HepG2 (cell line): Measurements from ENCODE around the gene HOTAIR. TPM values are rescaled to one million over a fixed set of nuclear protein-coding genes. Genes with fewer than 3 reads are reported as not detected.

ENCODE experiments used
- ATAC-seq: fragments of 200-7000 bp; cut with Tn5 transposase; 3 replicates; pipeline ENCODE4 v1.9.1; 2020; ENCODE audit warnings: mild to moderate bottlenecking, moderate library complexity
- BruUV-seq: library from RNA; stranded (reverse); fragments of 400-500 nt; replicated peaks from 2 replicates; lab custom pipeline; 2021; lab: Mats Ljungman, UMichigan
- CTCF ChIA-PET: fragments of 300-600 bp; formaldehyde crosslinking; extraction: SDS; loops from one replicate; lab custom pipeline; 2021; ENCODE audit warnings: low total read pairs, inconsistent platforms, low intra/inter-chr PET ratio; lab: Yijun Ruan, JAX
- POLR2A ChIA-PET: fragments of 350-600 bp; sonication (Branson Sonifier 250); formaldehyde crosslinking; loops from one replicate; lab custom pipeline; 2020; ENCODE audit warnings: antibody characterized with exemption, inconsistent platforms; lab: Yijun Ruan, JAX
- DNase-seq: peaks from one replicate; pipeline ENCODE4 v3.0.0-alpha.2; 2015; ENCODE audit warnings: low spot score
- FAIRE-seq: peaks from 3 replicates; lab custom pipeline; 2011; peaks lifted over from hg19 to GRCh38; lab: Jason Lieb, UNC
- H2AFZ ChIP-seq: one replicate; pipeline ENCODE4 v1.6.1; 2011; ENCODE audit warnings: low read length, inconsistent platforms
- H3K27ac ChIP-seq: fragments of 300-600 bp; 3 replicates; pipeline ENCODE4 v1.8.0; 2011; ENCODE audit warnings: mixed run types, mild to moderate bottlenecking, mixed read lengths, low read length, inconsistent platforms; ENCODE audit not compliant: insufficient read depth; ENCODE audit errors: extremely low read length
- H3K27me3 ChIP-seq, 2 experiments: fragments of 200-600 bp in 1 of 2; 2 replicates in 1 of 2; 3 replicates in 1 of 2; pipeline versions ENCODE4 v1.6.0 to v1.8.0; 2011; ENCODE audit warnings: low read length in 2 of 2, mild to moderate bottlenecking in 2 of 2, moderate library complexity in 2 of 2, inconsistent platforms in 1 of 2; ENCODE audit not compliant: insufficient read depth in 2 of 2, control insufficient read depth in 1 of 2
- H3K36me3 ChIP-seq, 2 experiments: fragments of 200-600 bp in 1 of 2; replicated peaks in 1 of 2; 2 replicates in 1 of 2; 3 replicates in 1 of 2; pipeline versions ENCODE4 v1.5.1 to v1.8.0; 2011; ENCODE audit warnings: low read length in 2 of 2, inconsistent platforms in 1 of 2; ENCODE audit not compliant: insufficient read depth in 2 of 2, control insufficient read depth in 1 of 2
- H3K4me1 ChIP-seq: 2 replicates; pipeline ENCODE4 v1.5.1; 2012; ENCODE audit warnings: low read length, inconsistent platforms; ENCODE audit not compliant: insufficient read depth
- H3K4me2 ChIP-seq: 2 replicates; pipeline ENCODE4 v1.6.0; 2011; ENCODE audit warnings: low read depth, low read length, inconsistent platforms
- H3K4me3 ChIP-seq, 3 experiments: fragments of 200-600 bp in 1 of 3; sonication (generic), shearing (Covaris generic) in 1 of 3; replicated peaks in 1 of 3; 2 replicates each; pipeline ENCODE4 v1.5.1; 2011 to 2016; ENCODE audit warnings: low read length in 3 of 3, inconsistent platforms in 2 of 3, low read depth in 2 of 3, mild to moderate bottlenecking in 2 of 3, control low read depth in 1 of 3, mixed read lengths in 1 of 3; ENCODE audit not compliant: insufficient read depth in 1 of 3
- H3K79me2 ChIP-seq: one replicate; pipeline ENCODE4 v1.6.1; 2011; ENCODE audit warnings: low read length, inconsistent platforms; ENCODE audit not compliant: insufficient read depth
- H3K9ac ChIP-seq: 2 replicates; pipeline ENCODE4 v1.6.0; 2011; ENCODE audit warnings: mild to moderate bottlenecking, low read depth, low read length, inconsistent platforms; ENCODE audit not compliant: insufficient read depth
- H3K9me3 ChIP-seq: 2 replicates; pipeline ENCODE4 v1.5.1; 2012; ENCODE audit warnings: mild to moderate bottlenecking, low read length
- H4K20me1 ChIP-seq: 2 replicates; pipeline ENCODE4 v1.6.0; 2011; ENCODE audit warnings: inconsistent platforms, mild to moderate bottlenecking, low read length, moderate library complexity; ENCODE audit not compliant: insufficient read depth
- AKNA ChIP-seq: sonication (generic); formaldehyde crosslinking; IDR thresholded peaks from 2 replicates; pipeline ENCODE4 v1.4.0; 2020; ENCODE audit warnings: missing genetic modification reagents, borderline replicate concordance
- ARID2 ChIP-seq: sonication (generic); formaldehyde crosslinking; IDR thresholded peaks from 2 replicates; pipeline ENCODE4 v1.8.1; 2022; ENCODE audit warnings: mild to moderate bottlenecking, missing genetic modification reagents, borderline replicate concordance
- CBX1 ChIP-seq: IDR thresholded peaks from one replicate; pipeline ENCODE4 v1.6.1; 2016; ENCODE audit warnings: antibody characterized with exemption, low read depth
- HBP1 ChIP-seq: IDR thresholded peaks from 2 replicates; pipeline ENCODE4 v1.6.1; 2016; ENCODE audit warnings: low read depth, control low read depth
- HES4 ChIP-seq: sonication (generic); formaldehyde crosslinking; IDR thresholded peaks from 2 replicates; pipeline ENCODE4 v1.9.0; 2021; ENCODE audit warnings: mild to moderate bottlenecking, missing genetic modification reagents, borderline replicate concordance
- HHEX ChIP-seq: IDR thresholded peaks from 2 replicates; pipeline ENCODE4 v1.6.1; 2016; ENCODE audit warnings: control low read depth
- NKX3-1 ChIP-seq: sonication (generic); formaldehyde crosslinking; IDR thresholded peaks from 2 replicates; pipeline ENCODE4 v1.5.0; 2020; ENCODE audit warnings: missing genetic modification reagents
- SSRP1 ChIP-seq: IDR thresholded peaks from 2 replicates; pipeline ENCODE4 v1.6.1; 2016; ENCODE audit warnings: control low read depth
- STAG1 ChIP-seq: sonication (generic); formaldehyde crosslinking; IDR thresholded peaks from 2 replicates; pipeline ENCODE4 v1.4.0; 2020; ENCODE audit warnings: missing genetic modification reagents
- ZBTB7B ChIP-seq: sonication (generic); formaldehyde crosslinking; IDR thresholded peaks from 2 replicates; pipeline ENCODE4 v1.4.0; 2020; ENCODE audit warnings: missing genetic modification reagents
- ZNF296 ChIP-seq: sonication (generic); formaldehyde crosslinking; conservative IDR thresholded peaks from 2 replicates; pipeline ENCODE4 v1.5.0; 2020; ENCODE audit warnings: mild to moderate bottlenecking, missing genetic modification reagents
- ZNF619 ChIP-seq: sonication (generic); formaldehyde crosslinking; IDR thresholded peaks from 2 replicates; pipeline ENCODE4 v1.4.0; 2020; ENCODE audit warnings: mild to moderate bottlenecking, missing genetic modification reagents
- ZNF790 ChIP-seq: sonication (generic); formaldehyde crosslinking; IDR thresholded peaks from 2 replicates; pipeline ENCODE4 v1.8.0; 2022; ENCODE audit warnings: missing genetic modification reagents, mild to moderate bottlenecking, borderline replicate concordance
- WGBS: methylation state at CpG from one replicate; pipeline ENCODE4 v1.1.6; 2017; ENCODE audit warnings: low lambda C conversion rate; 5-methylcytosine and 5-hydroxymethylcytosine counted together
- in situ Hi-C: cut with HindIII; loops from 2 replicates; pipeline ENCODE4 v1.10.0; 2017; ENCODE audit warnings: low pct_unique_long_range_greater_than_20kb; ENCODE audit not compliant: extremely low pct_ligation_motif_present
- intact Hi-C: fragments of 100-400 bp; cut with micrococcal nuclease; formaldehyde crosslinking; loops from one replicate; pipeline ENCODE4 v1.10.0; 2022; ENCODE audit not compliant: unreplicated experiment
- polyA plus RNA-seq, 8 experiments: library from polyadenylated mRNA; depleted of rRNA in 3 of 8; stranded (reverse) in 7 of 8; unstranded in 1 of 8; fragments of >200 nt; fragmentation: Illumina TruSeq in 4 of 8; extraction: Trizol in 4 of 8; gene quantifications; 2 replicates each; pipeline versions ENCODE4 v1.2.1 to v1.2.3, GENCODE V29; 2011 to 2016; ENCODE audit warnings: low read depth in 4 of 8, missing spikeins in 1 of 8, mixed read lengths in 1 of 8; ENCODE audit not compliant: insufficient read depth in 1 of 8
- total RNA-seq, 5 experiments: library from RNA; depleted of rRNA; stranded (reverse); fragments of >200 nt; fragmentation: Illumina TruSeq; extraction: Trizol; gene quantifications; 2 replicates each; pipeline ENCODE4 v1.2.3, GENCODE V29; 2016; ENCODE audit warnings: low read depth in 1 of 5

The HOTAIR gene
- total and polyA plus RNA-seq, 2 of the 13 experiments (the other 11 are each of a cell fraction or from before 2014, with no cell fraction given) = not detected

- intact Hi-C loops (no loop called here), in situ Hi-C loops (loop anchor here (10.0 kb wide), 1 partner anchor 346 kb away; the partner anchor contains the start of gene GPR84)
- BruUV-seq = no TSS peak
- Histone ChIP-seq H2AFZ (no peak overlapping the region), H3K27ac (no peak overlapping the region), H3K4me2 (peak overlapping the region; percentile 81; the same call in 1 of the 2 replicates), H3K36me3 (no peaks in the 10 kb centered on the region), H3K4me3 (peak overlapping the region in 1 of 3 experiments; percentile 69; a peak in 1 of 6 replicates), H3K9me3 (no peaks in the 10 kb centered on the region), H4K20me1 (no peaks in the 10 kb centered on the region), H3K79me2 (no peaks in the 10 kb centered on the region), H3K27me3 (peaks cover 4 to 58% of the 10 kb centered on the region in 2 experiments), H3K9ac (no peak overlapping the region), H3K4me1 (peaks cover 5% of the 10 kb centered on the region; the same call in 1 of the 2 replicates)
- WGBS = 88% methylated on average over 22 of the region's 29 CpGs
- ChIA-PET CTCF (no interaction called here), POLR2A (no interaction called here)
- ATAC-seq = no peak
- no peak for DNase-seq
- no peak for TF ChIP-seq STAG1 (CRISPR knock-in tag)
- TF ChIP-seq ZBTB7B = no peak
- TF ChIP-seq ZNF619 (CRISPR knock-in tag) = no peak
- no peak for TF ChIP-seq HES4
- TF ChIP-seq CBX1 = no peak
- TF ChIP-seq HHEX (CRISPR knock-in tag) = no peak
- TF ChIP-seq ZNF296 (CRISPR knock-in tag) = no peak
- TF ChIP-seq NKX3-1 = no peak
- TF ChIP-seq ZNF790 (CRISPR knock-in tag) = no peak
- FAIRE-seq = no peak
Observed at GRCh38 chr12:54018468-54018984, 43.8 kb upstream of the HOTAIR start.

GRCh38 chr12:54017878-54018467 is 43.2 kb upstream of the HOTAIR start:
- intact Hi-C loops = no loop called here
- Histone ChIP-seq H4K20me1 (no peaks in the 10 kb centered on the region), H3K4me1 (peaks cover 5% of the 10 kb centered on the region; the same call in 1 of the 2 replicates), H3K9me3 (no peaks in the 10 kb centered on the region), H2AFZ (peak overlapping the region; percentile 63), H3K4me3 (peak overlapping the region; percentile 49 to 69 (median 60); a peak in 5 of 6 replicates), H3K9ac (no peak overlapping the region), H3K36me3 (no peaks in the 10 kb centered on the region), H3K4me2 (peak overlapping the region; percentile 81), H3K27me3 (peaks cover 7 to 58% of the 10 kb centered on the region in 2 experiments), H3K79me2 (no peaks in the 10 kb centered on the region), H3K27ac (no peak overlapping the region)
- WGBS = 47% methylated on average over 17 of the region's 34 CpGs
- ChIA-PET CTCF (no interaction called here), POLR2A (interaction anchor here (0.8 kb wide), 1 partner anchor 9 kb away, joined by 3 read pairs; the partner anchor contains the start of gene HOXC8)
- in situ Hi-C loops = loop anchor here (10.0 kb wide), 1 partner anchor 347 kb away; the partner anchor contains the start of gene GPR84
- peak; percentile 85 for ATAC-seq
- no peak for FAIRE-seq
- no TSS peak for BruUV-seq
- no peak for DNase-seq
- TF ChIP-seq AKNA (CRISPR knock-in tag) (no peak), ARID2 (CRISPR knock-in tag) (no peak), HBP1 (no peak), SSRP1 (no peak)
